ENCODE measurements around the gene SNRNP35. TPM values are rescaled to one million over a fixed set of nuclear protein-coding genes. Genes with fewer than 3 reads are reported as not detected.

SNRNP35 gene
- polyA plus RNA-seq, 2 donors, result 26.1 to 65.4 TPM

DNA sequence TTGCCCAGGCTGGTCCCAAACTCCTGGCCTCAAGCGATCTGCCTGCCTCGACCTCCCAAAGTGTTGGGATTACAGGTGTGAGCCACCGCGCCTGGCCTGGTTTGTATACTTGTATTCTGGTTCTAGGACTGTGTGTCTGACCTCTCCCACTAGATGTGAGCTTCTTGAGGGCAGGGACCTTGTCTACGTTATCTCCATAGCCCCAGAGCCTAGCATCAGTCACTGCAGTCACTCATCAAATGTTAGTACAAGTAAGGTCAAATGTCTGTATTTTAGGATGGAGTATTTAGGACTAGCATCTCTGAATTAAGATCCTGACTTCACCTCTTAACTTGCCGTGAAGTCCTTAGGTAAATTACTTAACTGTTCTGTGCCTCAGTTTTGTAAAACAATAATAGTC lies 24.3 kb upstream of the SNRNP35 start:
- H3K4me3 ChIP-seq (ENCODE audit: low read depth in 1 of 2, low read length in 2 of 2), result no peak overlapping the region
- peaks cover 5 to 6% of the 10 kb centered on the region in 2 donors for H3K4me1 ChIP-seq (ENCODE audit: control insufficient read depth in 2 of 2, insufficient read depth in 2 of 2, low read length in 1 of 2)
- H3K27ac ChIP-seq (ENCODE audit: low read depth in 2 of 2, low read length in 1 of 2), result no peak overlapping the region
- H3K9me3 ChIP-seq (ENCODE audit: control insufficient read depth in 2 of 2, insufficient read depth in 1 of 2, low read depth in 1 of 2, low read length in 1 of 2), result no peaks in the 10 kb centered on the region
- WGBS, 2 donors, result 91 to 93% methylated on average over 6 of the region's 6 CpGs
- H3K36me3 ChIP-seq (ENCODE audit: control insufficient read depth in 2 of 2, insufficient read depth in 2 of 2, low read length in 1 of 2), result peaks cover 0 to 1% of the 10 kb centered on the region in 2 donors
- no peaks in the 10 kb centered on the region for H3K27me3 ChIP-seq (ENCODE audit: control insufficient read depth in 1 of 2, insufficient read depth in 2 of 2, low read length in 2 of 2)

DNA sequence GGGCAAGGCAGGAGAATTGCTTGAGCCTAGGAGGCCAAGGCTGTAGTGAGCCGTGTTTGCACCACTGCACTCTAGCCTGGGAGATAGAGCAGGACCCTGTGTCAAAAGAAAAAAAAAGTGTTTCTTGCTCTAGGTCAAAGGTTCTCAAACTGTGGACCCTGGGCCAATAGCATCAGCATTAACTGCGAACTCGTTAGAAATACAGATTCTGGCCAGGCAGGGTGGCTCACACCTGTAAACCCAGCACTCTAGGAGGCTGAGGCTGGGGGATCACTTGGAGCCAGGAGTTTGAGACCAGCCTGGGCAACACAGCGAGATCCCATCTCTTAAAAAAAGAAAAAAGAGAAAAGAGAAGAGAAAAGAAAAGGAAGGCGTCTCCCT lies 22.3 kb upstream of the SNRNP35 start:
- H3K4me1 ChIP-seq (ENCODE audit: control insufficient read depth in 2 of 2, insufficient read depth in 2 of 2, low read length in 1 of 2), result peaks cover 5 to 6% of the 10 kb centered on the region in 2 donors
- H3K9me3 ChIP-seq (ENCODE audit: control insufficient read depth in 2 of 2, insufficient read depth in 1 of 2, low read depth in 1 of 2, low read length in 1 of 2), result no peaks in the 10 kb centered on the region
- WGBS, 2 donors, result 43 to 44% methylated on average over 5 of the region's 5 CpGs
- H3K27ac ChIP-seq (ENCODE audit: low read depth in 2 of 2, low read length in 1 of 2), result peak overlapping the region in 1 of 2 donors; percentile 76
- H3K36me3 ChIP-seq (ENCODE audit: control insufficient read depth in 2 of 2, insufficient read depth in 2 of 2, low read length in 1 of 2), result no peaks in the 10 kb centered on the region
- peak overlapping the region; percentile 58 to 83 for H3K4me3 ChIP-seq (ENCODE audit: low read depth in 1 of 2, low read length in 2 of 2)
- no peaks in the 10 kb centered on the region for H3K27me3 ChIP-seq (ENCODE audit: control insufficient read depth in 1 of 2, insufficient read depth in 2 of 2, low read length in 2 of 2)

DNA sequence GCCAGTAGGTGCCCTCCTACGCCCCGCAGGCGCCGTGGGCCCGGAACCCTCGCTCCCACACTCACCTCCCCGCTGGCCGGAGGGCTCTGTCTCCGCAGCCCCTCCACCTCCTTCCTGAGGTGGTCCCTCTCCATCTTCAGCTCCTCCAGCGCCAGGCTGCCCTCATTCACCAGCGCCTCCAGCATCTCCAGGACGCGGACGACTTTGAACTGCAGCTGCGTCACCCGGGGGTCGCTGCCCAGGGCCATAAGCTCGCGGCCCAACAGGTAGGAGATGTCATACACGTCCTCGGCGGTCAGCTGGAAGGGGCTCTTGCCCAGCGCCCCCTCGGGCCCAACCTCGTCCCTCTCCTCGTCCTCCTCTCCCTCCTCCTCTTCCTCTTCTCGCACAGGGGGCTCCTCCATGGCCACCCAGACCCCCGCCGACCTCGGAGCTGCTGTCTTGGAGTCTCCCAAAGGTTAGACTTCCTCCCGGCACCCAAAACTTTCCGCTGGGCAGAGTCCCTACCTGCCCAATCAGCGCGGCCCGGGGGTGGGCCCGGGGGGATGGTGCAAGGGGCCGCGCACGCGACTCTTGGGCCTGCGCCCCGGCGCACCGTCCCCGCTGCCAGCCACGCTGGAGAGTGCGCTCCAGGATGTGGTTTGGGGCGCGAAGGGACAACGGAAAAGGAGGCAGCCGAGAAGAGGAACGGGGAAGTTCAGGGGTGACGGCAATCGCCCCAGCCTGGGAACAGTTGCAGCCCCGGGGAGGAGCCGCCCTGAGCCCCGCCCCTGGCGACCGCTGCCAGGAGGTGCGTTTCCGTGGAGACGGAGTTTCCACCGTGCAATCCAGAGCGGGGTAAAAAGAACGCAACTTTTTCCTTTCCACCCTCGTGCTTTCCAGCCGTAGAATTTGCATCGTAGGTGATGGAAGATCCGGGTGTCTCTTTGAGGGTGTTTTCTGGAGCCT lies 21.6 kb upstream of the SNRNP35 start, which contains the start of gene RILPL2:
RILPL2 (minus strand) TSS at position 668 of the 948 bp plus-strand sequence; CDS start at position 404, 264 bp downstream.
- WGBS, 2 donors, result 0 to 1% methylated on average over 69 of the region's 69 CpGs
- H3K4me1 ChIP-seq (ENCODE audit: control insufficient read depth in 2 of 2, insufficient read depth in 2 of 2, low read length in 1 of 2), result peaks cover 5 to 6% of the 10 kb centered on the region in 2 donors
- H3K9me3 ChIP-seq (ENCODE audit: control insufficient read depth in 2 of 2, insufficient read depth in 1 of 2, low read depth in 1 of 2, low read length in 1 of 2), result no peaks in the 10 kb centered on the region
- H3K36me3 ChIP-seq (ENCODE audit: control insufficient read depth in 2 of 2, insufficient read depth in 2 of 2, low read length in 1 of 2), result no peaks in the 10 kb centered on the region
- no peaks in the 10 kb centered on the region for H3K27me3 ChIP-seq (ENCODE audit: control insufficient read depth in 1 of 2, insufficient read depth in 2 of 2, low read length in 2 of 2)
- peak within 1 kb of the TSS; percentile 38 to 76 for H3K27ac ChIP-seq (ENCODE audit: low read depth in 2 of 2, low read length in 1 of 2)
- peak within 1 kb of the TSS; percentile 58 to 83 for H3K4me3 ChIP-seq (ENCODE audit: low read depth in 1 of 2, low read length in 2 of 2)

DNA sequence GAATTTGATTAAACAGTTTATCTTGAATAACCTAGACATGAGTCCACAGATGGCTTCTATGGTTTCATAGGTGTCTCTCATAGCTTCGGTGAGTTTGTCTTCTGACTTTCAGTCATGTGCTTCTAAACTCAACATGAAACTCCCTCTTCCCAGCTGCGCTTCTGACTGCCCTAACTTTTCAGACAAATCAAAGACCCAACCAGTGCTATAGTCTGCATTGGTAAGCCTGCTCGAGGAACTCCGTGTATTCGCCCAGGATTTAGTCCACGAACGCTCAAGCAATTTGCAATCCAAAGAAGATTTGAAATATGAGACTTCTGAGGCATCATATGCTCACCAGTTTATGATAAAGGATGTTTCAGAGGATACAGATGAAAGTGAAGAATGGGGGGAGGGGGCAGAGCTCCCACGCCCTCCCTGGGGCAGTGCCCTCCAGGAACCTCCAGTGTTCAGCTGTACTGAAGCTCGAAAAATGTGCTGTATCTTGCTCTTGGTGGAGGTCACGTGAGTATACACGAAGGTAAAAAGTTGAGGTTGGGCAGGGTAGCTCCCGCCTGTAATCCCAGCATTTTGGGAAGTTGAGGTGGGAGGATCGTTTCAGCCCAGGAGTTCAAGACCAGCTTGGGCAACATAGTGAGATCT lies 16.3 kb upstream of the SNRNP35 start:
- Histone ChIP-seq H3K4me3 (ENCODE audit: low read depth in 1 of 2, low read length in 2 of 2) (no peak overlapping the region), H3K27me3 (ENCODE audit: control insufficient read depth in 1 of 2, insufficient read depth in 2 of 2, low read length in 2 of 2) (no peaks in the 10 kb centered on the region), H3K4me1 (ENCODE audit: control insufficient read depth in 2 of 2, insufficient read depth in 2 of 2, low read length in 1 of 2) (peaks cover 3 to 5% of the 10 kb centered on the region in 2 donors), H3K9me3 (ENCODE audit: control insufficient read depth in 2 of 2, insufficient read depth in 1 of 2, low read depth in 1 of 2, low read length in 1 of 2) (no peaks in the 10 kb centered on the region), H3K36me3 (ENCODE audit: control insufficient read depth in 2 of 2, insufficient read depth in 2 of 2, low read length in 1 of 2) (no peaks in the 10 kb centered on the region), H3K27ac (ENCODE audit: low read depth in 2 of 2, low read length in 1 of 2) (no peak overlapping the region)
- WGBS, 2 donors, result 88 to 92% methylated on average over 13 of the region's 13 CpGs

DNA sequence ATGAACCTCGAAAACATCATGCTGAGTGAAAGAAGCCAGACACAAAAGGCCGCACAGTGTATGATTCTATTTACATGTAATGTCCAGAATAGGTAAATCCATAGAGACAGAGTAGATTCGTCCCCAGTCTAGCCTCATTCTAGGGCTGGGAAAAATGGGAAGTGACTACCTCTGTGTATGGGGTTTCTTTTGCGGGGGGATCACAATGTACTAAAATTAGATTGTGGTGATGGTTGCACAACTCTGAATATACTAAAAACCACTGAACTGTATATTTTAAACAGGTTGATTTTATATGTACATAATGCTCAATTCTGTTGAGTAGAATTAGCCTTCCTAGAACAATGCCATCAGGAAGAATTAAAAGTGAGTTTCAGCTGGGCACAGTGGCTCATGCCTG lies 15.2 kb upstream of the SNRNP35 start:
- no peak overlapping the region for H3K4me3 ChIP-seq (ENCODE audit: low read depth in 1 of 2, low read length in 2 of 2)
- H3K27ac ChIP-seq (ENCODE audit: low read depth in 2 of 2, low read length in 1 of 2), result no peak overlapping the region
- H3K36me3 ChIP-seq (ENCODE audit: control insufficient read depth in 2 of 2, insufficient read depth in 2 of 2, low read length in 1 of 2), result no peaks in the 10 kb centered on the region
- H3K4me1 ChIP-seq (ENCODE audit: control insufficient read depth in 2 of 2, insufficient read depth in 2 of 2, low read length in 1 of 2), result no peaks in the 10 kb centered on the region
- H3K27me3 ChIP-seq (ENCODE audit: control insufficient read depth in 1 of 2, insufficient read depth in 2 of 2, low read length in 2 of 2), result no peaks in the 10 kb centered on the region
- no peaks in the 10 kb centered on the region for H3K9me3 ChIP-seq (ENCODE audit: control insufficient read depth in 2 of 2, insufficient read depth in 1 of 2, low read depth in 1 of 2, low read length in 1 of 2)
- WGBS, 2 donors, result 84 to 86% methylated on average over 4 of the region's 4 CpGs

DNA sequence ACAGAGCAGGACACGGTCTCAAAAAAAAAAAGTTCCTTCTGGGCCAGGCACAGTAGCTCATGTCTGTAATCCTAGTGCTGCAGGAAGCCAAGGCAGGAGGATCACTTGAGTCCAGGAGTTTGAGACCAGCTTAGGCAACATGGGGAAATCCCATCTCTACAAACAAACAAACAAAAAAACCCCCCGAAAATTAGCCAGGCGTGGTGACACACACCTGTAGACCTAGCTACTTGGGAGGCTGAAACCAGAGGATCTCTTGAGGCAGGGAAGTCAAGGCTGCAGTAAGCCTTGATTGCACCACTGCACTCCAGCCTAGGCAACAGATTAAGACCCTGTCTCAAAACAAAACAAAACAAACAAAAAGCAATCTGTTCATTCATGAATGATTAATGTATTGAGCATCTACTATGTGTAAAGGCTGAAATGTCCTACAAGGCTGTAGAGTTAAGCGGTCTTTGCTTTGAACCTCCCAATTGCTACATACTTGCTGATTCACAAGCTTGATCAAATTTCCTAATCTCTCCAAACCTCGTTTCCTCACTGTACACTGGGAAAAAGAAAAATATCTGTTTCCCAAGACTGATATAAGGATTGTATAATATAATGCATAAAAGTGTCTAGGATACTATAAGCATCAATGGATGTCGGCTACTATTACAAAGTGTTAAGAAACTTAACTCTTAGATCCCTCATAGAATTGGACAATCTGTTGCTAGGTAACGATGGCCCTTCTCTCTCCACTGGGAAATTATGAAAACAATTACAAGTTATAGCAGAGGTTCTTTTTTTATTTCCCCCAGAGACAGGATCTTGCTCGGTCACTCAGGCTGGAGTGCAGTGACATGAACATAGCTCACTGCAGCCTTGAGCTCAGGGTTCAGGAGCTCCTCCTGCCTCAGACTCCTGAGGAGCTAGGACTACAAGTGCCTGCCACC lies 13.6 kb upstream of the SNRNP35 start:
- H3K27ac ChIP-seq (ENCODE audit: low read depth in 2 of 2, low read length in 1 of 2), result no peak overlapping the region
- H3K27me3 ChIP-seq (ENCODE audit: control insufficient read depth in 1 of 2, insufficient read depth in 2 of 2, low read length in 2 of 2), result no peaks in the 10 kb centered on the region
- no peaks in the 10 kb centered on the region for H3K9me3 ChIP-seq (ENCODE audit: control insufficient read depth in 2 of 2, insufficient read depth in 1 of 2, low read depth in 1 of 2, low read length in 1 of 2)
- H3K36me3 ChIP-seq (ENCODE audit: control insufficient read depth in 2 of 2, insufficient read depth in 2 of 2, low read length in 1 of 2), result no peaks in the 10 kb centered on the region
- no peak overlapping the region for H3K4me3 ChIP-seq (ENCODE audit: low read depth in 1 of 2, low read length in 2 of 2)
- WGBS, 2 donors, result 73 to 76% methylated on average over 8 of the region's 8 CpGs
- H3K4me1 ChIP-seq (ENCODE audit: control insufficient read depth in 2 of 2, insufficient read depth in 2 of 2, low read length in 1 of 2), result no peaks in the 10 kb centered on the region

DNA sequence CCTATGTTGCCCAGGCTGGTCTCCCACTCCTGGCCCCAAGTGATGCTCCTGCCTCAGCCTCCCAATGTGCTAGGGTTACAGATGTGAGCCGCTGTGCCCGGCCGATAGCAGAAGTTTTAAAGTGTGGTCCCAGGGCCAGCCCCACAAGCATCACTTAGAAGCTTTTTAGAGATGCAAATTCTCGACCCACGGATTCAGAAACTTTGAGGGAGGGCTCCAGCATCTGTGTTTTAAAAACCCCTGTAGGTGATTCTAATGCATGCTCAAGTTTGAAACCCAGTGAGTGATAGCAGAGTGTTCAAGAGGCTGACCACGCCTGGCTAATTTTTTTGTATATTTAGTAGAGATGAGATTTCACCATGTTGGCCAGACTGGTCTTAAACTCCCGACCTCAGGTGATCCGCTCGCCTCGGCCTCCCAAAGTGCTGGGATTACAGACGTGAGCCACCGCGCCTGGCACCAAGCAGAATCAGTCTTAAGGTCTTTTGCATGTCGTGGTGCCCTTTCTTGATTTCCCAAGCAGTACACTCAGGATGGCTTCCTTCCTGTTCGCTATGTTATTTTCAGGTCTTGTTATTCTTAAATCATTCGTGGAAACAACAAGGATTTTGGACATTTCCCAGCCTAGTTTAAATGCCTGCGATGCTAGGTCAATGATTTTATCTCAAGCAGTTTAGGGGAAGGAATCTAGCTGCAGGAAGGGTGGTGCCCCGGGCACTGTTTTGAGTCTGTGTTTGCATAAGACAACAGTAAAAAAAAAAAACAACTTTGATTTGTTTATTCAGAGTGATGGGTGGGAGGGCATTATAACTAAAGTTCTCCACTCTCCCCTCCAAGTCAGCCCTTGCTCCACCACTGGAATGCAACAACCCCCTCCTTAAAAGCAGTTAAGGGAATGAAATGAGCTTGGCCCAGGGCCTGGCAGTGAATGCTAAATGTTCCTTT lies 12.3 kb upstream of the SNRNP35 start:
- H3K9me3 ChIP-seq (ENCODE audit: control insufficient read depth in 2 of 2, insufficient read depth in 1 of 2, low read depth in 1 of 2, low read length in 1 of 2), result no peaks in the 10 kb centered on the region
- H3K4me3 ChIP-seq (ENCODE audit: low read depth in 1 of 2, low read length in 2 of 2), result no peak overlapping the region
- H3K36me3 ChIP-seq (ENCODE audit: control insufficient read depth in 2 of 2, insufficient read depth in 2 of 2, low read length in 1 of 2), result no peaks in the 10 kb centered on the region
- peak overlapping the region; percentile 35 to 41 for H3K27ac ChIP-seq (ENCODE audit: low read depth in 2 of 2, low read length in 1 of 2)
- no peaks in the 10 kb centered on the region for H3K27me3 ChIP-seq (ENCODE audit: control insufficient read depth in 1 of 2, insufficient read depth in 2 of 2, low read length in 2 of 2)
- 40 to 49% methylated on average over 18 of the region's 18 CpGs for WGBS, 2 donors
- H3K4me1 ChIP-seq (ENCODE audit: control insufficient read depth in 2 of 2, insufficient read depth in 2 of 2, low read length in 1 of 2), result no peaks in the 10 kb centered on the region

DNA sequence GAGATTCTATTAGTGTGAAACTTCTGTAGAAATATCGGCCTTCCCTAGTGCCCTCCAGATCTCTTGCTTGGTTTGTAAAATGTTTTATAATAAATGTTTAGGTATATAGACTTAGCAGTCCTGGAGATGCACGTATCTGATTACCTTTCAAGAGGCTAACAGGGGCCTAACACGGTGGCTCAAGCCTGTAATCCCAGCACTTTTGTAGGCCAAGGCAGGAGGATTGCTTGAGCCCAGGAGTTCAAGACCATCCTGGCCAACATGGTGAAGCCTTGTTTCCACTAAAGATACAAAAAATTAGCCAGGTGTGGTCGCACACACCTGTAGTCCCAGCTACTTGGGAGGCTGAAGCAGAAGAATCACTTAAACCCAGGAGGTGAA lies 11.6 kb upstream of the SNRNP35 start:
- Histone ChIP-seq H3K4me3 (ENCODE audit: low read depth in 1 of 2, low read length in 2 of 2) (no peak overlapping the region), H3K9me3 (ENCODE audit: control insufficient read depth in 2 of 2, insufficient read depth in 1 of 2, low read depth in 1 of 2, low read length in 1 of 2) (no peaks in the 10 kb centered on the region), H3K27me3 (ENCODE audit: control insufficient read depth in 1 of 2, insufficient read depth in 2 of 2, low read length in 2 of 2) (no peaks in the 10 kb centered on the region), H3K27ac (ENCODE audit: low read depth in 2 of 2, low read length in 1 of 2) (peak overlapping the region in 1 of 2 donors; percentile 6), H3K4me1 (ENCODE audit: control insufficient read depth in 2 of 2, insufficient read depth in 2 of 2, low read length in 1 of 2) (no peaks in the 10 kb centered on the region), H3K36me3 (ENCODE audit: control insufficient read depth in 2 of 2, insufficient read depth in 2 of 2, low read length in 1 of 2) (no peaks in the 10 kb centered on the region)
- 57 to 65% methylated on average over 4 of the region's 4 CpGs for WGBS, 2 donors
